ENCODE results near the gene LRRC51. TPM values are rescaled to one million over a fixed set of nuclear protein-coding genes. Genes with fewer than 3 reads are reported as not detected.

The LRRC51 gene
- total and polyA plus RNA-seq, 2 of the 4 experiments (the other 2 are of a cell fraction), result 5.3 to 5.6 TPM

DNA sequence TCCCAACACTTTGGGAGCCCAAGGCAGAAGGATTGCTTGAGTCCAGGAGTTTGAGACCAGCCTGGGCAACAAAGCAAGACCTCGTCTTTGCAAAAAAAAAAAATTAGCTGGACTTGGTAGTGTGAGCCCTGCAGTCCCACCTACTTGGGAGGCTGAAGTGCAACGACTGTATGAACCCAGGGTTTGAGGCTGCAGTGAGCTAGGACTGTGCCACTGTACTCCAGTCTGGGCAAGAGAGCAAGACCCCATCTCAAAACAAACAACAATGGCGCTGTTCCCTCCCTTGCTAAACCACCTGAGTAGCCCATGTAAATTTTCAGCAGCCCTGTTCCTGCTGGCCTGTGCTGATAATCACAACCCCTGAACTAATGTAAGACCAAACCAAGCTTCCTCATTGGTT is 19.4 kb downstream of the LRRC51 start:
- CTCF ChIA-PET, result interaction anchor here (0.6 to 0.9 kb wide), 2 partner anchors 75 to 314 kb away, joined by 4 to 8 read pairs; no protein-coding TSS in a partner anchor
- no TSS peak for BruUV-seq (replicated peaks)
- no peak overlapping the region for H3K18ac ChIP-seq (ENCODE audit: low read depth, low read length)

More for the DNA sequence above, 19.4 kb downstream of the LRRC51 start:
- Histone ChIP-seq H3K9ac (ENCODE audit: low read depth, low read length) (no peak overlapping the region), H3K14ac (replicated peaks; ENCODE audit: low read depth, low read length) (no peak overlapping the region), H3K4me3 (ENCODE audit: insufficient read depth, low read depth, low read length) (no peak overlapping the region), H4K8ac (ENCODE audit: low read depth in 2 of 2, low read length in 2 of 2) (peak overlapping the region in 1 of 2 experiments; percentile 23; a peak in 1 of 4 replicates), H3K9me1 (ENCODE audit: insufficient read depth, low read length) (peaks cover 35% of the 10 kb centered on the region), H3K23ac (ENCODE audit: low read depth, low read length) (peak overlapping the region; percentile 35; the same call in 1 of the 2 replicates), H4K91ac (ENCODE audit: insufficient read depth, low read depth, low read length) (no peak overlapping the region), H3K4me1 (ENCODE audit: control insufficient read depth, insufficient read depth, low read length) (peaks cover 9% of the 10 kb centered on the region), H4K20me1 (ENCODE audit: insufficient read depth, low read length) (no peaks in the 10 kb centered on the region; the same call in 1 of the 2 replicates), H3K4ac (ENCODE audit: low read depth, low read length) (no peak overlapping the region; the same call in 1 of the 2 replicates), H2AK9ac (replicated peaks; ENCODE audit: low read depth, low read length, poor library complexity) (no peak overlapping the region), H3K9me3 (ENCODE audit: control insufficient read depth, insufficient read depth, low read length) (no peaks in the 10 kb centered on the region), H2BK5ac (ENCODE audit: low read depth, low read length, poor library complexity, severe bottlenecking) (no peak overlapping the region), H3K27ac (ENCODE audit: insufficient read depth, low read length) (no peak overlapping the region), H3K36me3 (ENCODE audit: control insufficient read depth, insufficient read depth, low read length) (peaks cover 41% of the 10 kb centered on the region), H2AK5ac (ENCODE audit: low read depth, low read length) (no peak overlapping the region), H3K56ac (ENCODE audit: extremely low read depth, insufficient read depth, low read length) (no peak overlapping the region), H3K79me1 (ENCODE audit: low read depth in 1 of 2, low read length in 2 of 2) (peaks cover 34 to 66% of the 10 kb centered on the region in 2 experiments), H3K4me2 (ENCODE audit: low read depth, low read length) (no peak overlapping the region), H2AFZ (replicated peaks; ENCODE audit: low read length, poor library complexity) (no peak overlapping the region), H2BK15ac (ENCODE audit: low read depth, low read length) (no peak overlapping the region), H2BK120ac (ENCODE audit: low read depth, low read length) (no peak overlapping the region), H3K27me3 (ENCODE audit: control insufficient read depth, insufficient read depth, low read length) (no peaks in the 10 kb centered on the region), H4K5ac (ENCODE audit: low read depth, low read length) (no peak overlapping the region), H2BK20ac (ENCODE audit: low read depth, low read length) (no peak overlapping the region)
- TF ChIP-seq, protein P1, sequence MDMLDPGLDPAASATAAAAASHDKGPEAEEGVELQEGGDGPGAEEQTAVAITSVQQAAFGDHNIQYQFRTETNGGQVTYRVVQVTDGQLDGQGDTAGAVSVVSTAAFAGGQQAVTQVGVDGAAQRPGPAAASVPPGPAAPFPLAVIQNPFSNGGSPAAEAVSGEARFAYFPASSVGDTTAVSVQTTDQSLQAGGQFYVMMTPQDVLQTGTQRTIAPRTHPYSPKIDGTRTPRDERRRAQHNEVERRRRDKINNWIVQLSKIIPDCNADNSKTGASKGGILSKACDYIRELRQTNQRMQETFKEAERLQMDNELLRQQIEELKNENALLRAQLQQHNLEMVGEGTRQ (IDR thresholded peaks at IDR 0.05; ENCODE audit: low read depth, low read length), result no peak
- TF ChIP-seq, protein P2, sequence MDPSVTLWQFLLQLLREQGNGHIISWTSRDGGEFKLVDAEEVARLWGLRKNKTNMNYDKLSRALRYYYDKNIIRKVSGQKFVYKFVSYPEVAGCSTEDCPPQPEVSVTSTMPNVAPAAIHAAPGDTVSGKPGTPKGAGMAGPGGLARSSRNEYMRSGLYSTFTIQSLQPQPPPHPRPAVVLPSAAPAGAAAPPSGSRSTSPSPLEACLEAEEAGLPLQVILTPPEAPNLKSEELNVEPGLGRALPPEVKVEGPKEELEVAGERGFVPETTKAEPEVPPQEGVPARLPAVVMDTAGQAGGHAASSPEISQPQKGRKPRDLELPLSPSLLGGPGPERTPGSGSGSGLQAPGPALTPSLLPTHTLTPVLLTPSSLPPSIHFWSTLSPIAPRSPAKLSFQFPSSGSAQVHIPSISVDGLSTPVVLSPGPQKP (IDR thresholded peaks at IDR 0.05; ENCODE audit: borderline replicate concordance, low read depth, low read length), result no peak
- TF ChIP-seq, protein P3, sequence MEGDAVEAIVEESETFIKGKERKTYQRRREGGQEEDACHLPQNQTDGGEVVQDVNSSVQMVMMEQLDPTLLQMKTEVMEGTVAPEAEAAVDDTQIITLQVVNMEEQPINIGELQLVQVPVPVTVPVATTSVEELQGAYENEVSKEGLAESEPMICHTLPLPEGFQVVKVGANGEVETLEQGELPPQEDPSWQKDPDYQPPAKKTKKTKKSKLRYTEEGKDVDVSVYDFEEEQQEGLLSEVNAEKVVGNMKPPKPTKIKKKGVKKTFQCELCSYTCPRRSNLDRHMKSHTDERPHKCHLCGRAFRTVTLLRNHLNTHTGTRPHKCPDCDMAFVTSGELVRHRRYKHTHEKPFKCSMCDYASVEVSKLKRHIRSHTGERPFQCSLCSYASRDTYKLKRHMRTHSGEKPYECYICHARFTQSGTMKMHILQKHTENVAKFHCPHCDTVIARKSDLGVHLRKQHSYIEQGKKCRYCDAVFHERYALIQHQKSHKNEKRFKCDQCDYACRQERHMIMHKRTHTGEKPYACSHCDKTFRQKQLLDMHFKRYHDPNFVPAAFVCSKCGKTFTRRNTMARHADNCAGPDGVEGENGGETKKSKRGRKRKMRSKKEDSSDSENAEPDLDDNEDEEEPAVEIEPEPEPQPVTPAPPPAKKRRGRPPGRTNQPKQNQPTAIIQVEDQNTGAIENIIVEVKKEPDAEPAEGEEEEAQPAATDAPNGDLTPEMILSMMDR (conservative IDR thresholded peaks at IDR 0.05; ENCODE audit: low read depth, low read length), result no peak
- no peak for TF ChIP-seq MXI1 (IDR thresholded peaks at IDR 0.05; ENCODE audit: borderline replicate concordance, low read depth, low read length)
- no peak for TF ChIP-seq POLR2A (IDR thresholded peaks at IDR 0.05; ENCODE audit: low read depth, low read length)
- no peak for TF ChIP-seq RCOR1 (IDR thresholded peaks at IDR 0.05; ENCODE audit: insufficient replicate concordance, low read length)
- TF ChIP-seq SMC3 (IDR thresholded peaks at IDR 0.05; ENCODE audit: low read depth, low read length), result no peak
- TF ChIP-seq MAFK (IDR thresholded peaks at IDR 0.05; ENCODE audit: low read depth, low read length), result no peak
- no peak for TF ChIP-seq BHLHE40 (IDR thresholded peaks at IDR 0.05; ENCODE audit: low read depth, low read length)
- TF ChIP-seq FOS (IDR thresholded peaks at IDR 0.05; ENCODE audit: low read depth, low read length), result no peak
- TF ChIP-seq RFX5 (IDR thresholded peaks at IDR 0.05; ENCODE audit: low read depth, low read length), result no peak
- TF ChIP-seq RAD21 (IDR thresholded peaks at IDR 0.05; ENCODE audit: low read length), result no peak
- TF ChIP-seq MAZ (IDR thresholded peaks at IDR 0.05; ENCODE audit: borderline replicate concordance, low read depth, low read length), result no peak
- no peak for TF ChIP-seq CEBPB (IDR thresholded peaks at IDR 0.05; ENCODE audit: low read depth, low read length)
- TF ChIP-seq NFE2L2 (IDR thresholded peaks at IDR 0.05; ENCODE audit: low read depth, low read length), result no peak
- DNase-seq (no peak), ATAC-seq (ENCODE audit: low read depth) (no peak)
- WGBS, 2 experiments (ENCODE audit: extremely low coverage in 2 of 2, insufficient read length in 1 of 2), result no CpG with 5 or more reads among the region's 3 CpGs
- intact Hi-C loops (cut with micrococcal nuclease) (loop anchor here (5.0 kb wide), 1 partner anchor 82 kb away; no protein-coding TSS in a partner anchor), dilution Hi-C loops (cut with HindIII; ENCODE audit: low sequenced_read_pairs, unreplicated experiment) (no loop called here), in situ Hi-C loops (cut with MboI; ENCODE audit: low sequenced_read_pairs) (no loop called here)
- POLR2A ChIA-PET (ENCODE audit: unreplicated experiment), result interaction anchor here (0.5 to 1.1 kb wide), 2 partner anchors 41 to 86 kb away, joined by 3 to 10 read pairs; no protein-coding TSS in a partner anchor
